AG10803 (cell line): ENCODE data around the gene MMP8.

Source experiments
- DNase-seq: peaks from one replicate; pipeline ENCODE4 v3.0.0; 2010; ENCODE audit warnings: low read depth
- H3K4me3 ChIP-seq: 2 replicates; pipeline ENCODE4 v1.5.1; 2011; ENCODE audit warnings: mild to moderate bottlenecking, low read length, control low read depth
- CTCF ChIP-seq: conservative IDR thresholded peaks from 2 replicates; pipeline ENCODE4 v1.5.1; 2011; ENCODE audit warnings: mild to moderate bottlenecking, low read length, control low read depth, inconsistent platforms

Gene MMP8

GRCh38 chr11:102717280-102717679, 7.5 kb downstream of the MMP8 start:
- DNase-seq: no peak
- TF ChIP-seq CTCF: no peak
- H3K4me3 ChIP-seq: no peak overlapping the region

- no peak overlapping the region for H3K4me3 ChIP-seq
- TF ChIP-seq CTCF: no peak
- DNase-seq: no peak
Observed at GRCh38 chr11:102716527-102716926, 8.2 kb downstream of the MMP8 start.

DNA sequence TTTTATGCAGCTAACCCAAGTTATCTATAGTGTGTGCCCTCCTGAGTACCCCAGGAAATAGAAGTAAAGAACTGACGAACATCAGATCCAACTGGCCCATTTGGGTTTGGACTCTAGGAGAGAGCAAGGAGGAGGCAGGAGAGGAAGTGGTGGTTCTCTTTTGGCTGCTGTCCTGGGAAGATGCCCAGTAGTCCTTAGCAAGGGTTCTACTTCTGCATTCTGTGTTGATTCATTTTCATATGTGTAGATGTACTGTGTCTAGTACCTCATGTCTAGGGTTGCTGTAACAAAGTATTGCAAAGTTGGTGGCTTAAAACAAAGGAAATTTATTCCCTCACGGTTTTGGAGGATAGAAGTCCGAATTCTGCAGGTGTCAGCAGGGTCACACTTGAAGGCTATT, 12.6 kb downstream of the MMP8 start:
- DNase-seq: no peak
- no peak overlapping the region for H3K4me3 ChIP-seq
- no peak for TF ChIP-seq CTCF

DNA sequence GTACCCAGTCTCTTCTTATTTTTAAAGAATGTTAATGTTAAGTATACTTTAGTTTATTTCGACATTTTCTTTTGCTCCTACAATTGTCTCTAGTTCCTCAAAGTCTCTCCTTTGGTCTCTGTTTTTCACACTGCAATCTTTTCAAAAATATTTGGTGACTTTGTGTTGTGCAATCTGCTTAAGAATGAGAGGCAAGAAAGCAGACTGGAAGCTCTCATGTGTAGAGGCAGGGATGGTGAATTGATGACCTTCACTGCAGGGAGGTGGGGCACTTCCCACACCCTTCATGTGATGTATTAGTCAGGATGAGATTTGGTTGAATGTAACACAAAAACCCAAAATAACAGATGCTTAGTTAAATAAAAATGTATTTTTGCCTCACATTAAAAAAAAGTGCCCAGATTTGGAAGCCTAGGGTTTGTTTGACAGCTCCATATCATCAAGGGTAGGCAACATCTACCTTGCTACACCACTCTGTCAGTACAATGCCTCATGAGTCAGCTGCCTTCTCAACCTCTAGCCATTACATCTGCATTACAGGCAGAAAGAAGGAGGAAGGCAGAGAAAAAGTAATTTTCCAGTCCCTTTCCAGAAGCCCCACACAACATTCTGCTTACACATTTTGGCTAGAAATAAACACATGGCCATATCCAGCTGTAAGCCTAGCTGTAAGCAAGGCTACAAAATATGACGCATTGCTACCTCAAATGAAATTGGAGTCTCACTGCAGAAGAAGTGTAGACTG, 15.4 kb downstream of the MMP8 start:
- DNase-seq: peak; percentile 45
- no peak overlapping the region for H3K4me3 ChIP-seq
- no peak for TF ChIP-seq CTCF

DNA sequence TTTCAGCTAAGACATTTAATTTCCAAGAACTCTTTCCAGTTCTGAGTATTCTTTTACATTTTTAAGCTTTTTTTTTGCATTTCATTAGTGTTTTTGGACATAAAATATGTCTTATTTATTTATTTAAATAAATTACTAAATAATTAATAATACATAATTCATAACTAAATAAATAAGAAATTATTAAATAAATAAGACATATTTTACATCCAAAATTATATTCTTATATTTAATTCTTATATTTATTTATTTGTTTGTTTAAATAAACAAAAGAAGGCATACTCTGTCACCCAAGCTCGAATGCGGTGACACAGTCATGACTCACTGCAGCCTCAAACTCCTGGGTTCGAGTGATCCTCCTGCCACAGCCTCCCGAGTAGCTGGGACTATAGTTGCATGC, 16.1 kb downstream of the MMP8 start:
- TF ChIP-seq CTCF: no peak
- no peak for DNase-seq
- H3K4me3 ChIP-seq: no peak overlapping the region

DNA sequence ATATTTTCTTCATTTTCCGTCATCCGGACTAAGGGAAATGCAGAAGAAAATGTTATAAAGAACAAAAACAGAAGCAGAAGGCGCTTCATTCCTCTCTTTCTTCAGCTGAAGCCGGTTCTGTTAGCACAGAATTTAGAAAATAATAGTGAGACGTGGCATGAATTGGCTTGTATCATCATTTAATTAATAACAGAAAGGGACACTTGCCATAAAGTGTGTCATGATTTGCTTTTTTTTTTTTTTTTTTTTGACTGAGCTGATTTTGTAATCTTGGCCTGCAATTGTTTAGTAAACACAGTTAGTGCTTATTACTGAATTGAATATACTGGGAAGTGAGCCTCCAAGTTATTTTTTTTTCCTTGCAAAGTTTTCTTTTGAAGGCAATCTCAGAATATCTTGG, 19.1 kb downstream of the MMP8 start, which contains the start of gene MMP27:
Gene MMP27, minus strand, starts transcription at position 144 of the 400 bp plus-strand sequence. Its CDS starts 55 bp downstream, at position 89.
- DNase-seq: peak; percentile 48
- no peak for TF ChIP-seq CTCF
- H3K4me3 ChIP-seq: peak within 1 kb of the TSS; percentile 29

DNA sequence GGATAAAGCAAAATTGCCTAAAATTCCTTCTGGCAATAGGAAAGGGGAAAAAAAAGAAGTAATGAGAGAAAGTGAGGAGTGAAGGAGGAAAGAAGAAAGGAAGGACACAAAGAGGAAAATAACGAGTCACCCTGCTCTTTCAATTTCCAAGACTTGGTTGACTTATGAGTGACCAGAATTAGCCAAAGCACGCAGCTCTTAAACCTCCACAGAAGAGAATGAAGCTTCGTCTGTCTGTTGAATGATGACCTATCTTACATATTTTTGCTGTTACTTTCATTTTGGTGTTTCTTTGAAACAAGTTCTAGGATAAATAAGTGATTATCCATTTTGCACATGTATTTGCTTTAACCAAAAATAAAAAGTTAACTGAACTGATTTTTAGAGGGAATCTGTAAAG, 19.9 kb downstream of the MMP8 start:
- peak; percentile 23 for DNase-seq
- TF ChIP-seq CTCF: no peak
- H3K4me3 ChIP-seq: peak overlapping the region; percentile 29
